HEK293 (cell line): ENCODE data around the gene DPYD.

Experiments
- CTCF ChIA-PET: fragments of 350-600 bp; formaldehyde crosslinking; extraction: SDS; loops from one replicate; lab custom pipeline; 2021; ENCODE audit warnings: antibody characterized with exemption; lab: Yijun Ruan, JAX
- POLR2A ChIA-PET: fragments of 300-600 bp; formaldehyde crosslinking; extraction: SDS; loops from one replicate; lab custom pipeline; 2020; ENCODE audit warnings: antibody characterized with exemption, inconsistent platforms; lab: Yijun Ruan, JAX
- H3K27ac ChIP-seq: fragments of 200-500 bp; sonication (Bioruptor generic); 2 replicates; pipeline ENCODE4 v1.5.1; 2014; ENCODE audit warnings: low read depth, low read length, control low read depth, inconsistent platforms; ENCODE audit errors: extremely low read depth
- H3K36me3 ChIP-seq, 2 experiments: fragments of 200-500 bp in 1 of 2; sonication (Bioruptor generic) in 1 of 2; 1 replicate in 1 of 2; 2 replicates in 1 of 2; pipeline ENCODE4 v1.5.1; 2014 to 2017; ENCODE audit warnings: inconsistent platforms in 2 of 2, low read length in 2 of 2; ENCODE audit not compliant: control insufficient read depth in 2 of 2, insufficient read depth in 1 of 2
- H3K4me1 ChIP-seq: fragments of 200-500 bp; sonication (Bioruptor generic); 2 replicates; pipeline ENCODE4 v1.5.1; 2014; ENCODE audit warnings: mild to moderate bottlenecking, low read length, inconsistent platforms; ENCODE audit not compliant: control insufficient read depth, insufficient read depth
- H3K4me3 ChIP-seq: 2 replicates; pipeline ENCODE4 v1.5.1; 2011; ENCODE audit warnings: low read depth, mild to moderate bottlenecking, control low read depth, low read length, moderate library complexity
- H3K9me3 ChIP-seq: fragments of 200-500 bp; sonication (Bioruptor generic); 2 replicates; pipeline ENCODE4 v1.5.1; 2014; ENCODE audit warnings: low read depth, low read length, inconsistent platforms; ENCODE audit not compliant: control insufficient read depth, insufficient read depth
- EGR2 ChIP-seq: fragments of 450-650 bp; formaldehyde crosslinking; IDR thresholded peaks from 2 replicates; pipeline ENCODE4 v1.5.1; 2016; ENCODE audit warnings: low read depth, missing biosample characterization, missing genetic modification characterization
- YY2 ChIP-seq: fragments of 450-650 bp; formaldehyde crosslinking; IDR thresholded peaks from 2 replicates; pipeline ENCODE4 v1.5.1; 2016; ENCODE audit warnings: missing biosample characterization, missing genetic modification characterization
- ZBTB20 ChIP-seq: fragments of 450-650 bp; formaldehyde crosslinking; IDR thresholded peaks from 2 replicates; pipeline ENCODE4 v1.5.1; 2016; ENCODE audit warnings: missing biosample characterization, missing genetic modification characterization
- ZNF10 ChIP-seq: fragments of 450-650 bp; formaldehyde crosslinking; IDR thresholded peaks from 2 replicates; pipeline ENCODE4 v1.5.1; 2017; ENCODE audit warnings: missing biosample characterization, missing genetic modification characterization
- ZNF121 ChIP-seq: fragments of 450-650 bp; formaldehyde crosslinking; IDR thresholded peaks from 2 replicates; pipeline ENCODE4 v1.5.1; 2016; ENCODE audit warnings: missing biosample characterization, missing genetic modification characterization
- ZNF16 ChIP-seq: fragments of 450-650 bp; formaldehyde crosslinking; IDR thresholded peaks from 2 replicates; pipeline ENCODE4 v1.5.1; 2016; ENCODE audit warnings: low read depth, missing biosample characterization, missing genetic modification characterization
- ZNF211 ChIP-seq: fragments of 450-650 bp; formaldehyde crosslinking; IDR thresholded peaks from 2 replicates; pipeline ENCODE4 v1.5.1; 2016; ENCODE audit warnings: low read depth, missing biosample characterization, missing genetic modification characterization
- ZNF266 ChIP-seq: fragments of 450-650 bp; formaldehyde crosslinking; IDR thresholded peaks from 2 replicates; pipeline ENCODE4 v1.5.1; 2016; ENCODE audit warnings: missing biosample characterization, missing genetic modification characterization, low read depth
- ZNF391 ChIP-seq: fragments of 450-650 bp; formaldehyde crosslinking; IDR thresholded peaks from 2 replicates; pipeline ENCODE4 v1.5.1; 2016; ENCODE audit warnings: low read depth, missing biosample characterization, missing genetic modification characterization, borderline replicate concordance
- ZNF692 ChIP-seq: fragments of 450-650 bp; formaldehyde crosslinking; IDR thresholded peaks from 2 replicates; pipeline ENCODE4 v1.5.1; 2016; ENCODE audit warnings: missing biosample characterization, missing genetic modification characterization
- ZNF792 ChIP-seq: fragments of 450-650 bp; formaldehyde crosslinking; IDR thresholded peaks from 2 replicates; pipeline ENCODE4 v1.5.1; 2016; ENCODE audit warnings: missing biosample characterization, missing genetic modification characterization
- ZSCAN4 ChIP-seq: fragments of 450-650 bp; formaldehyde crosslinking; IDR thresholded peaks from 2 replicates; pipeline ENCODE4 v1.5.1; 2017; ENCODE audit warnings: missing biosample characterization, missing genetic modification characterization
- TF ChIP-seq, protein P1 (sequence below): fragments of 450-650 bp; formaldehyde crosslinking; optimal IDR thresholded peaks from 2 replicates; pipeline ENCODE3; 2016; ENCODE audit warnings: missing biosample characterization, mild to moderate bottlenecking, missing genetic modification characterization
- TF ChIP-seq, protein P2 (sequence below): fragments of 450-650 bp; IDR thresholded peaks from 2 replicates; pipeline ENCODE4 v1.5.1; 2018; ENCODE audit warnings: missing biosample characterization, missing genetic modification characterization
- TF ChIP-seq, protein P3 (sequence below): fragments of 450-650 bp; formaldehyde crosslinking; IDR thresholded peaks from 2 replicates; pipeline ENCODE4 v1.5.1; 2017; ENCODE audit warnings: missing biosample characterization, missing genetic modification characterization
- TF ChIP-seq, protein P4 (sequence below): fragments of 450-650 bp; formaldehyde crosslinking; IDR thresholded peaks from 2 replicates; pipeline ENCODE4 v1.5.1; 2016; ENCODE audit warnings: missing biosample characterization, missing genetic modification characterization

Gene DPYD

GRCh38 chr1:97245682-97246081 lies 675.2 kb downstream of the DPYD start:
- ChIA-PET CTCF (no interaction called here), POLR2A (no interaction called here)
- Histone ChIP-seq H3K36me3 (no peaks in the 10 kb centered on the region), H3K4me1 (no peaks in the 10 kb centered on the region), H3K9me3 (no peaks in the 10 kb centered on the region), H3K4me3 (no peak overlapping the region), H3K27ac (no peak overlapping the region)
- TF ChIP-seq, protein P1, sequence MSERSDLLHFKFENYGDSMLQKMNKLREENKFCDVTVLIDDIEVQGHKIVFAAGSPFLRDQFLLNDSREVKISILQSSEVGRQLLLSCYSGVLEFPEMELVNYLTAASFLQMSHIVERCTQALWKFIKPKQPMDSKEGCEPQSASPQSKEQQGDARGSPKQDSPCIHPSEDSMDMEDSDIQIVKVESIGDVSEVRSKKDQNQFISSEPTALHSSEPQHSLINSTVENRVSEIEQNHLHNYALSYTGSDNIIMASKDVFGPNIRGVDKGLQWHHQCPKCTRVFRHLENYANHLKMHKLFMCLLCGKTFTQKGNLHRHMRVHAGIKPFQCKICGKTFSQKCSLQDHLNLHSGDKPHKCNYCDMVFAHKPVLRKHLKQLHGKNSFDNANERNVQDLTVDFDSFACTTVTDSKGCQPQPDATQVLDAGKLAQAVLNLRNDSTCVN (tag by site-specific recombination) = no peak
- no peak for TF ChIP-seq EGR2 (tag by site-specific recombination)
- TF ChIP-seq ZNF16 (tag by site-specific recombination) = no peak
- TF ChIP-seq, protein P2, sequence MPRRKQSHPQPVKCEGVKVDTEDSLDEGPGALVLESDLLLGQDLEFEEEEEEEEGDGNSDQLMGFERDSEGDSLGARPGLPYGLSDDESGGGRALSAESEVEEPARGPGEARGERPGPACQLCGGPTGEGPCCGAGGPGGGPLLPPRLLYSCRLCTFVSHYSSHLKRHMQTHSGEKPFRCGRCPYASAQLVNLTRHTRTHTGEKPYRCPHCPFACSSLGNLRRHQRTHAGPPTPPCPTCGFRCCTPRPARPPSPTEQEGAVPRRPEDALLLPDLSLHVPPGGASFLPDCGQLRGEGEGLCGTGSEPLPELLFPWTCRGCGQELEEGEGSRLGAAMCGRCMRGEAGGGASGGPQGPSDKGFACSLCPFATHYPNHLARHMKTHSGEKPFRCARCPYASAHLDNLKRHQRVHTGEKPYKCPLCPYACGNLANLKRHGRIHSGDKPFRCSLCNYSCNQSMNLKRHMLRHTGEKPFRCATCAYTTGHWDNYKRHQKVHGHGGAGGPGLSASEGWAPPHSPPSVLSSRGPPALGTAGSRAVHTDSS (tag by site-specific recombination) = no peak
- TF ChIP-seq ZNF391 (tag by site-specific recombination) = no peak
- TF ChIP-seq ZNF211 (tag by site-specific recombination) = no peak
- TF ChIP-seq, protein P3, sequence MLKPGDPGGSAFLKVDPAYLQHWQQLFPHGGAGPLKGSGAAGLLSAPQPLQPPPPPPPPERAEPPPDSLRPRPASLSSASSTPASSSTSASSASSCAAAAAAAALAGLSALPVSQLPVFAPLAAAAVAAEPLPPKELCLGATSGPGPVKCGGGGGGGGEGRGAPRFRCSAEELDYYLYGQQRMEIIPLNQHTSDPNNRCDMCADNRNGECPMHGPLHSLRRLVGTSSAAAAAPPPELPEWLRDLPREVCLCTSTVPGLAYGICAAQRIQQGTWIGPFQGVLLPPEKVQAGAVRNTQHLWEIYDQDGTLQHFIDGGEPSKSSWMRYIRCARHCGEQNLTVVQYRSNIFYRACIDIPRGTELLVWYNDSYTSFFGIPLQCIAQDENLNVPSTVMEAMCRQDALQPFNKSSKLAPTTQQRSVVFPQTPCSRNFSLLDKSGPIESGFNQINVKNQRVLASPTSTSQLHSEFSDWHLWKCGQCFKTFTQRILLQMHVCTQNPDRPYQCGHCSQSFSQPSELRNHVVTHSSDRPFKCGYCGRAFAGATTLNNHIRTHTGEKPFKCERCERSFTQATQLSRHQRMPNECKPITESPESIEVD = no peak
- no peak for TF ChIP-seq ZNF121 (tag by site-specific recombination)

DNA sequence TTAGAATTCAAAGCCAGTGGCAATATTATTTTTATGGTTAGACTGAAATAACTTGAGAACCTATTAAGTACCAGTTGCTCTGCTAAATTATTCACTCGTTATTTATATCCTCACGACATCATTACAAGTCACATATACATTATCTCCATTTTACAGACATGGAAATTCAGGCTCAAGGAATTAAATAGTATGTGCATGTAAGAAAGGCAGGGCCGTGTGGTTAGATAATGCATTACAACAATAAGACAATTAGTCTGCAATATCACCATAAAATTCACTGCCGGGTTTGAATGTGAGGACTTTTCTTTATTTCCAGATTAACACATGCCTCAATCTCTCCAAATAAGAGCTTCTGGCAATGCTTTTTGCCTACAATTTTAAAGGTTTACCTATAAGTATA lies 675.8 kb downstream of the DPYD start:
- ChIA-PET CTCF (interaction anchor here (0.6 to 2.7 kb wide), 9 partner anchors 14 to 803 kb away, joined by 3 to 12 read pairs (median 3); no protein-coding TSS in a partner anchor), POLR2A (no interaction called here)
- TF ChIP-seq ZNF10 = no peak
- TF ChIP-seq ZSCAN4 (tag by site-specific recombination) = no peak
- TF ChIP-seq YY2 (tag by site-specific recombination) = no peak
- no peak for TF ChIP-seq ZBTB20
- TF ChIP-seq ZNF692 (tag by site-specific recombination) = no peak
- no peak for TF ChIP-seq ZNF792 (tag by site-specific recombination)
- H3K27ac ChIP-seq = no peak overlapping the region
- no peaks in the 10 kb centered on the region for H3K36me3 ChIP-seq
- no peaks in the 10 kb centered on the region for H3K9me3 ChIP-seq
- H3K4me3 ChIP-seq = no peak overlapping the region
- H3K4me1 ChIP-seq = no peaks in the 10 kb centered on the region

DNA sequence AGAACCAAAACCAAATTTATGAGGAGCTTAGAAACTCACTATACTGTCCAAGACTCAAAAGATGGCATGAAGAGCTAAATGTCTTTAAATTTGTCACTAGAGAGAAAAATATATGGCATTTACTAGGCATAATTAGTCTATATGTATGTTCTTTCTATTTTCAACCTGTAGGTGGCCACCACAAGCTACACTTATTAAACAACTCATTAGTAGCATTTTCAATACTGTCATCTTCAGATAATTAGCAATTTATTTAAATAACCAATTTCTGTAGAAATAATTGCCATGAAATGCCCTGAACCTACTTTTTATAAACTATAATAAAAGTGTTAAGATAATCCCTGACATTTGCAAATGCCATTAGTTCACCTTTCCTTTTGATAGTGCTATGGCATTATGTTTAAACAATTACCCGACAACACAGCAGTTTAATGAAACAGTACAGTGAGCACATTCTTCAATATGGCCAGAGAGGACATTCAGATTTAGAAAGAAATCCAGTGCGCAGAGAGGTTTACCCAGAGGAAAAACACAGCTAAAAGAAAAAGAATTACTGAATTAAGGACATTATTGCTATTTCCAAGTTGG lies 676.8 kb downstream of the DPYD start:
- TF ChIP-seq ZNF266 = no peak
- TF ChIP-seq, protein P4, sequence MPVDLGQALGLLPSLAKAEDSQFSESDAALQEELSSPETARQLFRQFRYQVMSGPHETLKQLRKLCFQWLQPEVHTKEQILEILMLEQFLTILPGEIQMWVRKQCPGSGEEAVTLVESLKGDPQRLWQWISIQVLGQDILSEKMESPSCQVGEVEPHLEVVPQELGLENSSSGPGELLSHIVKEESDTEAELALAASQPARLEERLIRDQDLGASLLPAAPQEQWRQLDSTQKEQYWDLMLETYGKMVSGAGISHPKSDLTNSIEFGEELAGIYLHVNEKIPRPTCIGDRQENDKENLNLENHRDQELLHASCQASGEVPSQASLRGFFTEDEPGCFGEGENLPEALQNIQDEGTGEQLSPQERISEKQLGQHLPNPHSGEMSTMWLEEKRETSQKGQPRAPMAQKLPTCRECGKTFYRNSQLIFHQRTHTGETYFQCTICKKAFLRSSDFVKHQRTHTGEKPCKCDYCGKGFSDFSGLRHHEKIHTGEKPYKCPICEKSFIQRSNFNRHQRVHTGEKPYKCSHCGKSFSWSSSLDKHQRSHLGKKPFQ (tag by site-specific recombination) = no peak
- TF ChIP-seq ZNF16 (tag by site-specific recombination) = no peak
- POLR2A ChIA-PET = no interaction called here
- Histone ChIP-seq H3K4me3 (no peak overlapping the region), H3K4me1 (no peaks in the 10 kb centered on the region), H3K36me3 (no peaks in the 10 kb centered on the region), H3K27ac (no peak overlapping the region), H3K9me3 (no peaks in the 10 kb centered on the region)
- CTCF ChIA-PET = interaction anchor here (0.6 to 2.7 kb wide), 20 partner anchors 10 to 812 kb away, joined by 3 to 12 read pairs (median 4); no protein-coding TSS in a partner anchor
